LHCN-M2 (cell line): ENCODE measurements around the gene CXXC5. TPM values are rescaled to one million over a fixed set of nuclear protein-coding genes. Genes with fewer than 3 reads are reported as not detected.
"Not testable (repeated sequence)": the region's sequence is repeated elsewhere in the genome, so short reads cannot be mapped to it uniquely, and the experiment has no call there.

Experiments
- DNase-seq: peaks from one replicate; pipeline ENCODE4 v3.0.0-alpha.2; 2012; ENCODE audit warnings: low read depth
- polyA plus RNA-seq: library from polyadenylated mRNA; unstranded; fragments of >200 nt; gene quantifications from one replicate; pipeline ENCODE4 v1.2.1, GENCODE V29; 2012; ENCODE audit warnings: missing spikeins
- total RNA-seq: library from RNA; depleted of rRNA; stranded (reverse); fragments of >200 nt; gene quantifications from 2 replicates; pipeline ENCODE4 v1.2.3, GENCODE V29; 2014; rRNA removed

CXXC5 gene
- total RNA-seq = 240 and 264 TPM in 2 replicates
- polyA plus RNA-seq = 111 TPM

DNA sequence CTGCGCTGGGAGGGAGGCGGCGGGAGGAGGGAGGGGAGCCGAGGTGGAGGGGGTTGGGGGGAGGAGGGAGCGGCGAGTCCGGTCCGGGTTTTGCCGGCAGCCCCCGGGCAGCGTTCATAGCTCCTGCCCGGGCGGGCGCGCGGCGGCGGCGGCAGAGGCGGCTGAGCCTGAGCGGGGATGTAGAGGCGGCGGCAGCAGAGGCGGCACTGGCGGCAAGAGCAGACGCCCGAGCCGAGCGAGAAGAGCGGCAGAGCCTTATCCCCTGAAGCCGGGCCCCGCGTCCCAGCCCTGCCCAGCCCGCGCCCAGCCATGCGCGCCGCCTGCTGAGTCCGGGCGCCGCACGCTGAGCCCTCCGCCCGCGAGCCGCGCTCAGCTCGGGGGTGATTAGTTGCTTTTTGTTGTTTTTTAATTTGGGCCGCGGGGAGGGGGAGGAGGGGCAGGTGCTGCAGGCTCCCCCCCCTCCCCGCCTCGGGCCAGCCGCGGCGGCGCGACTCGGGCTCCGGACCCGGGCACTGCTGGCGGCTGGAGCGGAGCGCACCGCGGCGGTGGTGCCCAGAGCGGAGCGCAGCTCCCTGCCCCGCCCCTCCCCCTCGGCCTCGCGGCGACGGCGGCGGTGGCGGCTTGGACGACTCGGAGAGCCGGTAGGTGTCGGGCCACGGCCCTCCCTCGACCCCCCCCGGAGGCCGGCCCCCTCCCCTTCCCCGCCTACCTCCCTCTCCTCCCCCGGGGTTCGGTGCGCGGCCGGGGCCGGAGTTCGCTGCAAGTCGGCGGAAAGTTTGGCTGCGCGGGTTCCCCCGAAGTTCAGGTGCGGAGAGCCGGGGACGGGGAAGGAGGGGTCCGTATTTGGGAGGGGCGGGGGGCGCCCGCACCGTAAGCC lies at the start of gene CXXC5:
TSS of gene CXXC5 (plus strand) at position 145 of the 877 bp plus-strand sequence. CDS start 32,175 bp downstream, outside the sequence.
- peak; percentile 84 for DNase-seq

DNA sequence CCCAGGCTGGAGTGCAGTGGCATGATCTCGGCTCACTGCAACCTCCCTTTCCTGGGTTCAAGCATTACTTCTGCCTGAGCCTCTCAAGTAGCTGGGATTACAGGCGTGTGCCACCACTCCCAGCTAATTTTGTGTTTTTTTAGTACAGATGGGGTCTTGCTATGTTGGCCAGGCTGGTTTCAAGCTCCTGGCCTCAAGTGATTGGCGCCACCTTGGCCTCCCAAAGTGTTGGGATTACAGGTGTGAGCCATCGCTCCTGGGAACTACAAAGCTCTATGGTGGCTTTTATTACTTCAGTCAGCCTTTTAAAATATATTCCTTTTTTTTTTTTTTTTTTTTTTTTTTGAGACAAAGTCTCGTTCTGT lies 49.6 kb upstream of the CXXC5 start:
- not testable (repeated sequence) for DNase-seq

DNA sequence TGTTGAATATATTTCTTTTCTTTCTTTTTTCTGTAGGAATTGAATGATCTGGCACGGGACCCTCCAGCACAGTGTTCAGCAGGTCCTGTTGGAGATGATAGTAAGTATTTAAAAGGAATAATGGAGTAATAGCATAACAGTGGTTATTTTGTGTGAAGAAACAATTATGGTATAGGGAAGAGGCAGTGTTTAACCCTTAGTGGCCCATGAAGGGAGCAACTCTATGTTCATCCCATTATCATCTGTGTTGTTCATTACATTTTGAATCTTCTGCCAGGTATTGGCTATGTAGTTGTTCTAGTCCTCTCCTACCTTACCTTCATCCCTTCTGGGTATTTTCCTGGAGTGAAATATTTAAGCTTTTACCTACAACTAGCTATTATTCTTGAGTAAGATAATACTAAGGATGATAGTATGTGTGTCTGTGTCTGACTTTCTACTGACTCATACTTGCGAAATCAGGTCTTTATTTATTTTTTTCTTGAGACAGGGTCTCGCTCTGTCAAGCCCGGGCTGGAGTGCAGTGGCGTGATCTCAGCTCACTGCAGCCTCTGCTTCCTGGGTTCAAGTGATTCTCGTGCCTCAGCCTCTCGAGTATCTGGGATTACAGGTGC lies 47.7 kb upstream of the CXXC5 start:
- peak; percentile 34 for DNase-seq

DNA sequence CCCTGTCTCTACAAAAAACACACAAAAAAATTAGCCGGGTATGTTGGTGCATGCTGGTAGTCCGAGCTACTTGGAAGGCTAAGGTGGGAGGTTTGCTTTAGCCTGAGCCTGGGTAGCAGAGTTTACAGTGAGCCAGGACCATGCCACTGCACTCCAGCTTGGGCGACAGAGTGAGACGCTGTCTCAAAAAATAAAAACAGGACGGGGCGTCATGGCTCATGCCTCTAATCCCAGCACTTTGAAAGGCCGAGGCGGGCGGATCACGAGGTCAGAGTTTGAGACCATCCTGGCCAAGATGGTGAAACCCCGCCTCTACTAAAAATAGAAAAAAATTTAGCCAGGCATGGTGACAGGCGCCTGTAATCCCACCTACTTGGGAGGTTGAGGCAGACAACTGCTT lies 46.7 kb upstream of the CXXC5 start:
- no peak for DNase-seq

GRCh38 chr5:139601948-139602347 lies 46.2 kb upstream of the CXXC5 start:
- not testable (repeated sequence) for DNase-seq

DNA sequence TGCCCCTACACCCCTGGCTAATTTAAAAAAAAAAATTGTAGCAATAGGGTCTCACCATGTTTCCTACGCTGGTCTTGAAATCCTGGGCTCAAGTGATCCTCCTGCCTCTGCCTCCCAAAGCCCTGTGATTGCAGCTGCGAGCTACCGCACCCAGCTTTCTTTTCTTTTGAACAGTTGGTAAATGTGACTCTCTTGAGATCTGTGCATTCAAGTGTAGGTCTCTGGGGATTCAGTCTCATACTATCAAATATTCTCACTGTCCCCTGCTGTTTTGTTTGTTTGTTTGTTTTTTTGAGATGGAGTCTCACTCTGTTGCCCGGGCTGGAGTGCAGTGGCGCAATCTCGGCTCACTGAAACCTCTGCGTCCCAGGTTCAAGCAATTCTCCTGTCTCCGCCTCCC lies 42.3 kb upstream of the CXXC5 start:
- DNase-seq = no peak

DNA sequence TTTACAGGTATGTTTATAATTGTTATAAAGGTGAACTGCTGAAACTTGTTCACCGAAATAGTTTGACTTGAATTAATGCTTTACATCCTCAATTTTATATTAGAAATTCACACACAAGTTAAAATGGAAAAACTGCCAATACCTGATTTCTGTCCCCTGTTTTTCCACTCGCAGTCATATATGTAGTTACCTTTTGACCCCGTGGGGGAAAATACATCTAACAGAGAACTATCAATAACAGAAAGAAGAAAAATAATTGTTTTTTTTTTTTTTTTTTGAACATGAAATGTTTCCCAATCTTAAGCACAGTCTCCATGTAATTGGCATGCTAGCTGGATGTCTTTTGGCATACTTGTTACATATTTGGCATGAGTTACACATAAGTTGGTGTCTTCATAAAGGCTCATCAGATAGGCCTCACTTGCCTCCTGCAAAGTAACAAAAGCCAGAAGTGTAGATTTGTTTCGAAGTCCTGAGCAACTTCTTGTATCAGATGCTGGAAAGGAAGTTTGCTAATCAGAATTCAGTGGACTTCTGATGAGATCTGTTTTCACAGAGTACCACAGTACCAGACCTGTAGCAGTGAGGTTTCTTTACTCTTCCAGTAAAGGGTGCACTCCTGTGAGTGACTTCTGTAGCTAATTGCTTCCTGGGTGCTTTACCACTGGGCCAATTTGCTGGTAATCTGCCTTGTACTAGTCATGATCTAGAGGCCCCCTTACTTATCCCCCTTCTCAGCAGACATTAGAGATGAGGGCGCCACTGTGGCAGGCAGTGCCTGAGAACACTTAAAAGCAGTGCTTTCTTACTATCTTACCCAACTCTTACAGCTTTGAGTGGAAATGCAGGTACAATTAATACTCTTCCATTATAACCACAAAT lies 36.2 kb upstream of the CXXC5 start:
- DNase-seq = no peak

DNA sequence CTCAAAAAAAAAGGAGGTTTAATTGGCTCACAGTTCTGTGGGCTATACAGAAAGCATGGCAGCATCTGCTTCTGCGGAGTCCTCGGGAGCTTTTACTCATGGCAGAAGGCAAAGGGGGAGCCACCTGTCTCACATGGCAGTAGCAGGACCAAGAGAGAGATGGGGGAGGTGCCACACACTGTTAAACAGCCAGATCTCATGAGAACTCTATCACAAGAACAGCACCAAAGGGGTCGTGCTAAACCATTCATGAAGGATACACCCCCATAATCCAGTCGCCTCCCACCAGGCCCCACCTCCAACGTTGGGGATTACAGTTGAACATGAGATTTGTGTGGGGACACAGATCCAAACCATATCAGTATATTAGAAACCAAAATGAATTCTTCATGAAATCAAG lies 28.3 kb upstream of the CXXC5 start:
- no peak for DNase-seq

GRCh38 chr5:139625398-139625797 lies 22.8 kb upstream of the CXXC5 start:
- DNase-seq = not testable (repeated sequence)

DNA sequence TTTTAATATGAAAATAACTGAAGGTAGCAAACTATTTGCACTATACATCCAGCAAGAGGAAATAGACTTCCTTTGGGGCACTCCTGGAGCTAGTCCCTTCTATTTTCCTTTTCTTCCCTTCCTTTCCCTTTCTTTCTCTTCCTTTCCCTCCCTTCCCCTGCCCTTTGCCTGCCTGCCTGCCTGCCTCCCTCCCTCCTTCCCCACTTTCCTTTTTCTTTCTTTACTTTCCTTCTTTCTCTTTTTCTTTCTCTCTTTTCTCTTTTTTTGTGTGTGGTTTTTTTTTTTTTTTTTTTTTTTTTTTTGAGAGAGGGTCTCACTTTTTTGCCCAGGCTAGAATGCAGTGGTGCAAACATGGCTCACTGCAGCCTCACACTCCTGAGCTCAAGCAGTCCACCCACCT lies 17.3 kb upstream of the CXXC5 start:
- no peak for DNase-seq

GRCh38 chr5:139631520-139632165 lies 16.5 kb upstream of the CXXC5 start:
- DNase-seq = no peak

DNA sequence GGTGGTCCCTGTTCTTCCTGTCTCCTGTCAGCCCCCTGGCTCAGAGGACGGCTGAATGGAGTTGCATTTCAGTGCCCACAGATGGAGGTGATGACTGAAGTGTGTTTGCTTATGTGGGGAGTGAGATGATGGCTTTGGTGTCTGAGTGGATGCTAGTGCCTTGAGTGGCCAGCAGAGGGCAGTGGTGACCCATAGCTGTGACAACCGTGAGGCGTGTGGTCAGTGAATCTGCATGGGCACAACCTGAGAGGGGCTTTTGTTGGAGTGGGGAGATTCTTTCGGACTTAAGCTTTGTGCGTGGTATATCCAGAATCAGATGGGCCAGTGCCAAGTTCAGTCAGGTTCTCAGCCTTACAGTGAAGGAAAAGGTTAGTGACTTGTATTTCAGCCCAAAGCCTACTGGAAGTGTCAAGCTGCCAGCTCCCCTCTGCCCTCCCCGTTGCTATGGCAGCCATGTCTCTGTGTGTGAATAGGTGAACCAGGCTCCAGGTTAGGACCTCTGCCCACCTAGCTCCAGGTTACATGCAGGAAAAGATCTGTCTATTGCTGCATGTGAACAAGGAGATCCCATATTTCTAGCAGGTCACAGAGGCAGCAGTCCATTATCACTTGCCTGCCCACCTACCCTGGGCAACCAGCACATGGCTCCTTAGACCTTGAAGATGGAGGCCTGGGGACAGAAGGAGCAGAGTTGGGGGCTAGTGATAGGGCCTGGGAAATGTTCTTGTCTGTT lies 14.7 kb upstream of the CXXC5 start:
- peak; percentile 73 for DNase-seq

DNA sequence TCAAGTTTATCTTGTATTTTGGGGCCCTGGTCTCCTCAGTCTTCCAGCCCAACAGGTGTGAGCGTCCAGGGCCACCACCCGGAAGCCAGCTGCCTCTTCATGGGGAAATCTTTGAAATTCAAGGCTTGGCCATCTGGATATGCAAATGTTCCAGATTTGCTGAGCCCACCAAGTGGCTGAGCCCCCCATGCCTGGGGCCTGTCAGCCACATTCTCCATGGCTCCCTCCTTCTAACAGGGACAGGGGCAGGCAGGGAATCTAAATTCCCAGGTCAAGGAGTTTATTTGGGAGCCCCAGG lies 14.2 kb upstream of the CXXC5 start:
- DNase-seq = no peak

DNA sequence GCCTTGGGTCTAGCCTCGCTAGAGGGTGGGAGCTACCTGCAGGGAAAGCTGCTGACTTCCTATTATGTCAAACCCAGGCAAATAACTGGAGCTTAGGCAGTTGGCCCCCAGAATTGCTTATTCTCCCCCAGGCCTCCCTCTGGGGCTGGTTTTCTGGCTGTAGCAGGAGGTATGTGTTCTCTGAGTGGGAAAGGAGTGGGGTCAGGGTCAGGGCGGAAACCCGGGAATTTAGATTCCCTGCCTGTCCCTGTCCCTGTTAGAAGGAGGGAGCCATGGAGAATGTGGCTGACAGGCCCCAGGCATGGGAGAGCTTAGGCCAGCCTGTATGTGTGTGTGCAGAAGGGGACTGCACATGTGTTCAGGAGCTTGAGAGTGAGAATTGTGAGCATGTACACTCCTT lies 13.6 kb upstream of the CXXC5 start:
- no peak for DNase-seq

DNA sequence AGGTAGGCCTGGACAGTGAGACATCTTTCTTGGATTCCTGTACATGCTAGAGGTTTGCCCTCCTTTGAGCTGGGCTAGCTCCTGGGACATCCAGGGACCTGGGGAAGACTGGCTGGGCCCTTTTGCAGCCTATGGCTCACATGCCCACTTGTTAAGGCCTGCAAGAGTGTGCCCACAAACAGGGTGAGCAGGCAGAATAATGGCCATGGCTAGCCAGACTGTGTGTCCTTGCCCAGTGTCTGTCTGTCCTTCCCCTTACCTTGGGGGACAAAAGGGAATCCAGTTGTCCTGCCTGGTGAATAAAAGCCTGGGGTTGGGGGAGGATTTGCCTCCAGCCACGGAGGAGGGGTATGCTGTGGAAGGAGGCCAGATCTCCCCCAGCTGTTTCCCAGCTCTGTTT lies 13.0 kb upstream of the CXXC5 start:
- DNase-seq = no peak

- DNase-seq = peak; percentile 98
These were observed 12.4 kb upstream of the CXXC5 start for GRCh38 chr5:139635606-139636206.

GRCh38 chr5:139636207-139636792 lies 11.8 kb upstream of the CXXC5 start:
- DNase-seq = no peak

DNA sequence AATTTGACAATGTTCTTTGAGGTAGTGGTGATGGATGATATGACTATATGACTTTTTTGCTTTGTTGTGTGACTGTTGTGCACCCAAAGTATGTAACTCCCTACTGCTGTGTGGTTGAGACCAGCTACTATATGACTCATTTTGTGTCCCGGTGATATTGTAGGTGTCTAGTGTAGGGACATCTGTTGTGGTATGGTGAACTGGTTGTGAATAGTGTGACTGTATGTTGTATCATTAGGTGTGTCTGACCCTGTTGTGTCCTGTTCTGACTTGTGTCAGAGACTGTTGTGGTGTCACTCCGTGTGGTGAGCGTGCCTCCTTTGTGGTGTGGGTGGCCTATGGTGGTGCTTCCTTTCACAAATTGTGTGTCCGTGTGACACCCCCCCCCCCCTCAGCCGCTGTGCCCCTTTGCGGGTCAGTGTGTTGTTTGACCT lies 11.2 kb upstream of the CXXC5 start:
- peak; percentile 83 for DNase-seq

DNA sequence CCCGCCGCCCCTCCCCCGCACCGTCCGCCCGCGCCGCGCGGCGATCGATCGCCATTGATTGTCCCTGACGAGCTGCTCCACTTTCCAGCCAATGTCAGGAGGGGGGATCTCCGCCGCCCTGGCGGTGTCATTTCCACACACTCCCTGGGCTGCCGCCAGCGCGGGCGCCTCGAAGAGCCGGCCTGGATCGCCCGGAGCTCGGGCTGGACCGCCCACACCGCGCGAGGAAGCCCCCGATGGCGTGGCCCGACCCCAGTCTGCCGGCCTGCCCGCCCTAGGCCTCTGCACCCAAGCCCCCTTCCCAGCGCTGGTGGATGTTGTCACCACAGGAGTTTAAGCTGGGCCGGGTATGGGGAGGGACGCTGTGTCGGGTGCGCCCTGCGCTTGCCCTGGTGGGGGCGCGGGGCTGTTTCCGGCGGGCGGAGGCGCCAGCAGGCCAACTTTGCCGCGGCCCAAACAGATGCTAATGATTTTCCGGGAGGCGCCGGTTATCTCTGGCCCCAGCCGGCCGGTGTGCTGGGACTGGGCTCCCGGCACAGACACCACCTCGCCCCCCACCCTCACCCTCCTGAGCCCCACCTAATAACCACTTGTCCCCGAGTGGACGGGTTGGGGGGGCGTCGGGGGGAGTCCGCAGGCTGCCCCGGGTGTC lies 10.6 kb upstream of the CXXC5 start:
- DNase-seq = peak; percentile 74
